ENCODE results near the gene C11orf97. TPM values are rescaled to one million over a fixed set of nuclear protein-coding genes. Genes with fewer than 3 reads are reported as not detected.
"Not testable (repeated sequence)": the region's sequence is repeated elsewhere in the genome, so short reads cannot be mapped to it uniquely, and the experiment has no call there.

Gene C11orf97
- polyA plus RNA-seq, 5 donors = 0.60 to 3.7 (median 2.8) TPM

- not testable (repeated sequence) for DNase-seq
Observed at GRCh38 chr11:94555752-94556329, 43.6 kb downstream of the C11orf97 start.

DNA sequence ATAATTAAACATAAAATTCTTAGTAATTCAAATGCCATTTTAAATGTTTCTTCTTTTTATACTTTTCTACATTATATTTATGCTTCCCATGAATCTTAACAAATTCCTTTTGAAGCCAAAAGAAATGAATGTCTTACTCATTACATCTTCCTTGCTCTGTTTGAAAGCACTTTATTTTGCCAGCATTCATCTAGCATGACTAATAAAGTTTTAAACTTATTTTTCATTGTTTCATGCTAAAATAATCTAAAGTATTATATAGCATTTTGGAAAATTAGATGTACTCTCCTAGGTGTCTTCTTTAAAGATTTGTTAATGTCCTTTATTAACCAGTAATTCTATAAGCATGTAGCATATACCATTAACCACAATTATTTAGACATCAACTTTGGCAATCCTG, 45.2 kb downstream of the C11orf97 start:
- no peak for DNase-seq

- DNase-seq = no peak
Observed at GRCh38 chr11:94557992-94558391, 45.7 kb downstream of the C11orf97 start.

DNA sequence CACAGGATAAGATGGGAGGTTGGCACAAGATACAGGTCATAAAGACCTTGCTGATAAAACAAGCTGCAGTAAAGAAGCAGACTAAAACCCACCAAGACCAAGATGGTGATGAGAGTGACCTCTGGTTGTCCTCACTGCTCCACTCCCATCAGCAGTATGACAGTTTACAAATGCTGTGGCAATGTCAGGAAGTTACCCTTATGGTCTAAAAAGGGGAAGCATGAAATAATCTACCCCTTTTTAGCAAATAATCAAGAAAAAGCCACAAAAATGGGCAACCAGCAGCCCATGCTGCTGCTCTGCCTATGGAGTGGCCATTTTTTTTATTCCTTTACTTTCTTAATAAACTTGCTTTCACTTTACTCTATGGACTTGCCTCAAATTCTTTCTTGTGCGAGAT, 46.2 kb downstream of the C11orf97 start:
- no peak for DNase-seq

DNA sequence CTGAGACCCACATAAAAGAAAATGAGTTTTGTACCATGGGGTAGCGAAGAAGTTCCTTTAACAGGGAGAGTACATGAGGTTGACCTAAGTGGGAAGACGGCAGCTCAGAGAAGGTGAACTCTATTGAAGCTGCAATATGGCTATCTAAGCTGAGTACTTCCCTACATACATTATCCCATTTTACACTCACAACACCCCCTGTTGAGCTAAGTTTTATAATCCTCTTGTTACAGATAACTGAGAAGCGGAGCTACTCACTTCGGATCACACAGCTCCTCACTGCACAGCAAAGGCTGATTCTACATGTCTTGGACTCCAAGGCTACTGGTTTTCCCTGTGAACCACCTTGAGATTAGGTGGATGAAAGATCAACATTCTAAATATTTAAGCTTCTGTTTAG, 46.7 kb downstream of the C11orf97 start:
- no peak for DNase-seq

- no peak for DNase-seq
Observed at GRCh38 chr11:94559361-94559760, 47.1 kb downstream of the C11orf97 start.

DNA sequence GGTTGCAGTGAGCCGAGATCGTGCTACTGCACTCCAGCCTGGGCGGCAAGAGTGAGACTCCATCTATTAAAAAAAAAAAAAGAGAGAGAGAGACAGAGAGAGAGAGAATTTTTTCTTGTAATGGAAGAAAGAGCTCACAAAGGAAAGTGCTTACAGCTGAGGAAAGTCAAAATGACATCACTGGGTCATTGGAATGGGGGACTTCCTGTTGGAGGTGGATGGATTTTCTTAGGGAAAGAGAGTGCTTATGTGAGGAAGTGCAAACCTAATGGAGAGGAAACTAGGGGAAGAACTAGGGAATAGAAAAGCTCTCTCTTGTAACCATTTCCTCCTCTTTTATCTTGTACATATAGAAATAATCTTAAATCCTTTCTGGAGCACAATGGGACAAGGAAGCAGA, 48.6 kb downstream of the C11orf97 start:
- no peak for DNase-seq

- no peak for DNase-seq
Observed at GRCh38 chr11:94563176-94563847, 51.1 kb downstream of the C11orf97 start.

- DNase-seq = no peak
Observed at GRCh38 chr11:94563848-94564467, 51.7 kb downstream of the C11orf97 start.

- DNase-seq = no peak
Observed at GRCh38 chr11:94567181-94567670, 55.0 kb downstream of the C11orf97 start, which contains the start of gene PIWIL4. TSS of gene PIWIL4 (plus strand) at chr11:94567368. CDS start at chr11:94567519, 151 bp downstream.

DNA sequence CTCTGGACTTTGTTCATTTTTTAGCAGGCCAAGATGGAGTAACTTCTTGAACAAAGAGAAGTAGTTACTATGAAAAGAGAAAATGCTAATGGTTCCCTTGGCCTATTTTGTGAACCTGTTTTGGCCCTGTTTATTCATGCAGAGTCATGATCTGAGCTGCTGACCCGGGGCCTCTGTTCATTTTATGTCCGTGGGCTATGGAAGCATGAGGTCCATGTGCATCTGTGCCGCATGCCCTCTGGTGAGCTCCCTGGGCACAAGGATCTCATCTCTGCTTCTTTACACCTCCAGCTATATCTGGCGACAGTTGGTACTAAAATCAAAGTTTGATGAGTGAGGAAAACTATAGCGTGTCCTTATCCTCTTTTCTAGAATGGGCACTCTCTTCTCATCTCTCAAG, 55.9 kb downstream of the C11orf97 start:
- no peak for DNase-seq

DNA sequence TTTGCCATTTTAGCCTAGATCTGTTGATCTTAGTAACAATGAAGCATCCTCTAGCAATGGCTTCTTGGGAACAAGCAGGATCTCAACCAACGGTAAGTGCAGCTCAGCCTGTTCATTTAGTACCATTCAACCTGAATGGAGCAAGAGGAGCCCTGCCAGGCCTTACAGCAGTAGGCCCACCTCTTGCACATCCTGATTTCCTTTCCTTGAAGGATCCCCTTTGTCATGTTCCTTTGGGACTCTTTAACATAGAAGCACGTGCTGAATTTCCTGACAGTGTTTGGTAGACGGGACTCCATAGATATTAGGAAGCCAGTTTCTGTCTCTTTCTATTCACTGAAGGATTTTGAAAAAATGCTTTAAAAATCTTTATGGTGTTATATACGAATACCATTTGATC, 56.5 kb downstream of the C11orf97 start:
- DNase-seq = no peak

DNA sequence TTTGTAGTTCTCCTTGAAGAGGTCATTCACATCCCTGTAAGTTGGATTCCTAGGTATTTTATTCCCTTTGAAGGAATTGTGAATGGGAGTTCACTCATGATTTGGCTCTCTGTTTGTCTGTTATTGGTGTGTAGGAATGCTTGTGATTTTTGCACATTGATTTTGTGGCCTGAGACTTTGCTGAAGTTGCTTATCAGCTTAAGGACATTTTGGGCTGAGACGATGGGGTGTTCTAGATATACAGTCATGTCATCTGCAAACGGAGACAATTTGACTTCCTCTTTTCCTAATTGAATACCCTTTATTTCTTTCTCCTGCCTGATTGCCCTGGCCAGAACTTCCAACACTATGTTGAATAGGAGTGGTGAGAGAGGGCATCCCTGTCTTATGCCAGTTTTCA, 60.7 kb downstream of the C11orf97 start:
- DNase-seq = not testable (repeated sequence)

DNA sequence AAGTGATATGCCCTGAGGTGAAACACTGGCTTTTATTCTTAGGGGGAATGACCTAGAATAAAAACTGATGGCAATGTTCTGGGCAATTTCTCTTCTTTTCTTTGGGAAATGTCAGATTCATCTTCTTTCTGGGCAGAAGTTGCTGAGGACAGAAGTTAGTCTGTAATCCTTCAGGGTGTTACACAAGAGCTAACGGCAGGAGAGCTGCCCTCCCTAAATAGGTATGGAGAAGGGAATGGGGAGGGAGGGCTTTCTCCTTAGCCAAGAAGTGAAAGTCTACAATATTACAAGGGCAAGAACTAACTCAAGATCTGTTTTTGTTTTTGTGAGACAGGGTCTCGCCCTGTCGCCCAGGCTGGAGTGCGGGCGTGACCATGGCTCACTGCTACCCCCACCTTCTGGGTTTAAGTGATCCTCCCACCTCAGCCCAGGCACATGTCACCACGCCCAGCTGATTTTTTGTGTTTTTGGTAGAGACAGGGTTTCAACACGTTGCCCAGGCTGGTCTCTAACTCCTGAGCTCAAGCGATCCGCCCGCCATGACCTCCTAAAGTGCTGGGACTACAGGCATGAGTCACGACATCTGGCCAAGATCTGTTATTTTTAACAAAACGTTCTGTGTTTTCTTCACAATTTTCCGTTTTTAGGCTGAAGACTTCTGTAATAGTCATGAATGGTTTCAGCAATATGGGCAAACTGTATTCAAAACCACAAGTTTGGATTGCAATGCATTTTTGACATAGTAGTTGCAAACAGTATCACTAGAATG, 62.1 kb downstream of the C11orf97 start:
- DNase-seq = no peak

- no peak for DNase-seq
Observed at GRCh38 chr11:94576306-94576705, 64.0 kb downstream of the C11orf97 start.

DNA sequence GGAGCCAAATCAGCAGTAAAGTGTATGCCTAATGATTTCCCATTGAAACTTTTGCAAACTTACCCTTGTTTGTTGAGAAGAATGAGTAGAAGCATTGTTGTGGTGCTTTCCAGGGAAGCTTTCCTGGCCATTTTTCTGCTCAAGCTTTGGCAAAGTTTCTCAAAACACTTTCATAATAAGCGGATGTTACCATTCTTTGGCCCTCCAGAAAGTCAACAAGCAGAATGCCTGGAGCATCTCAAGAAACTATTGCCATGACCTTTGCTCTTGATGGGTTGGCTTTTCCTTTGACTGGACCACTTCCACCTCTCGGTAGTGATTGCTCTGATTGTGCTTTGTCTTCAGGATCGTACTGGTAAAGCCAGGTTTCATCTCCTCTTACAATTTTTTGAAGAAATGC, 65.6 kb downstream of the C11orf97 start:
- no peak for DNase-seq

Other genes with a start within 250 kb of the C11orf97 start
- gene IZUMO1R, start 207.9 kb upstream of the C11orf97 start, polyA plus RNA-seq (ENCODE audit: insufficient read depth in 1 of 5, insufficient read length in 5 of 5, low replicate concordance in 1 of 5) = not detected
- gene GPR83, start 111.0 kb upstream of the C11orf97 start, polyA plus RNA-seq (ENCODE audit: insufficient read depth in 1 of 5, insufficient read length in 5 of 5, low replicate concordance in 1 of 5) = under 1 TPM; 0.21 to 0.52 (median 0.26) TPM
- gene MRE11, start 18.6 kb upstream of the C11orf97 start, polyA plus RNA-seq (ENCODE audit: insufficient read depth in 1 of 5, insufficient read length in 5 of 5, low replicate concordance in 1 of 5) = 10 to 100 TPM; 22.6 to 62.0 (median 33.3) TPM
- gene ANKRD49, start 18.5 kb upstream of the C11orf97 start, polyA plus RNA-seq (ENCODE audit: insufficient read depth in 1 of 5, insufficient read length in 5 of 5, low replicate concordance in 1 of 5) = 10 to 100 TPM; 19.8 to 34.7 (median 28.7) TPM
- gene FUT4, start 31.5 kb downstream of the C11orf97 start, polyA plus RNA-seq (ENCODE audit: insufficient read depth in 1 of 5, insufficient read length in 5 of 5, low replicate concordance in 1 of 5) = 1 to 10 TPM; 6.7 to 8.3 (median 7.0) TPM
- 1 to 10 TPM; 6.2 to 8.3 (median 6.6) TPM for gene PIWIL4, start 54.9 kb downstream of the C11orf97 start, polyA plus RNA-seq (ENCODE audit: insufficient read depth in 1 of 5, insufficient read length in 5 of 5, low replicate concordance in 1 of 5)